CMK (cell line): ENCODE results near the gene AP4S1.
A peak's percentile ranks its signal among the peaks of the same experiment; 100 is the strongest.
"Not testable (repeated sequence)": the region's sequence is repeated elsewhere in the genome, so short reads cannot be mapped to it uniquely, and the experiment has no call there.

ENCODE experiments used
- DNase-seq: peaks from one replicate; pipeline ENCODE4 v3.0.0-alpha.2; 2010; ENCODE audit warnings: low read depth

AP4S1 gene

DNA sequence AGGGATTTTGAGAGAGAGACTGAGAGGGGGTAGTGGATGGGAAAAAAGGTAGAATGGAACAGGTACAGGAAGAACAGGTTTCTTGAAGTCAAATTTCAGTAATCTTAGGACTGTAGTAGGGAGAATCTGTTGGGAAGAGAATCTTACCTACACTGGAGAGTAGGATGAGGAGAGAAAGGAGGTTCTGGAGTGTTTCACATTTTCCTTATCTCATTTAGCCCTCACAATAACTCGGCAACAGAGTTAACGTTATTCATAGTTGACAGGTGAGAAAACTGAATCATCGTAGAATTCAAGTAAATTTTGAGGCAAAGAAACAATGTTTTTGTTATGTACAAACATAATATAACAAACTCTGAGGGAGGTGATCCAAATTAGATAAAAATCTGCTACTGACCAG is 17.9 kb downstream of the AP4S1 start:
- no peak for DNase-seq

DNA sequence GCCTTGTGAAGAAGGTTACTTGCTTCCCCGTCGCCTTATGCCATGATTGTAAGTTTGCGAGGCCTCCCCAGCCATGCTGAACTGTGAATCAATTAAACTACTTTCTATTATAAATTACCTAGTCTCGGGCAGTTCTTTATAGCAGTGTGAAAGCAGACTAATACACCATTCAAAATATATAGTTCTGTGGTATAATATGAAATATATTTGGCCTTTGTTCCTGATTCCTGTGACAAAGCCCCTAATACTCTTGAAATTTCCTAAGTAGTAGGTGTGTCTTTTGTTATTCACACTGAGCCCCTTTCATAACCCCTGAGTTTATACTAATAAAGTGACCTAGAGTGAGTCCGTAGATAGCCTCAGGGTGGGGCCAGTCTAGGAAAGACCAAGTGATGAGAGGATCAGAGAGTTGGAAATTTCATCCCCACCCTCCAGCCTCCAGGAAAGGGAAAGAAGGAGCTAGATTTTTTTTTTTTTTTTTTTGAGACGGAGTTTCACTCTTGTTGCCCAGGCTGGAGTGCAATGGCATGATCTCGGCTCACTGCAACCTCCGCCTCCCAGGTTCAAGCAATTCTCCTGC is 20.1 kb downstream of the AP4S1 start:
- no peak for DNase-seq

DNA sequence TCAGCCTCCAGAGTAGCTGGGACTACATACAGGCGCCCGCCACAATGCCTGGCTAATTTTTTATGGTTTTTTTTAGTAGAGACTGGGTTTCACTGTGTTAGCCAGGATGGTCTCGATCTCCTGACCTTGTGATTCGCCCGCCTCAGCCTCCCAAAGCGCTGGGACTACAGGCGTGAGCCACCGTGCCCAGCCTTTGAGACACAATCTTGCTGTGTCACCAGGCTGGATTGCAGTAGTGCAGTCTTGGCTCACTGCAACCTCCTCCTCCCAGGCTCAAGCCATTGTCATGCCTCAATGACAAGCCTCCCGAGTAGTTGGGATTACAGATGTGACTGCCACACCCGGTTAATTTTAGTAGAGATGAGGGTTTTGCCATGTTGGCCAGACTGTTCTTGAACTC is 22.1 kb downstream of the AP4S1 start:
- no peak for DNase-seq

DNA sequence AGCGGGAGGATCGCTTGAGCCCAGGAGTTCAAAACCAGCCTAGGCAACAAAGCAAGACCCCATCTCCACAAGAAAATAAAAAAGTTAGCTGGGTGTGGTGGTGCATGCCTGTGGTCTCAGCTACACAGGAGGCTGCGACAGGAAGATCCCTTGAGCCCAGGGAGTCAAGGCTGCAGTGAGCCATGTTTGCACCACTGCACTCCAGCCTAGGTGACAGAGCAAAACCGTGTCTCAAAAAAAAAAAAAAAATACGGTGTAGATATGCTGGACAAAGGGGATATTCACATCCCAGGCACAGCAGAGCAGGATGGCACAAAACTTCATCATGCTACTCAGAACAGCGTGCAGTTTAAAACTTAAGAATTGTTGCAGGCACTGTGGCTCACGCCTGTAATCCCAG is 25.6 kb downstream of the AP4S1 start:
- DNase-seq = no peak

DNA sequence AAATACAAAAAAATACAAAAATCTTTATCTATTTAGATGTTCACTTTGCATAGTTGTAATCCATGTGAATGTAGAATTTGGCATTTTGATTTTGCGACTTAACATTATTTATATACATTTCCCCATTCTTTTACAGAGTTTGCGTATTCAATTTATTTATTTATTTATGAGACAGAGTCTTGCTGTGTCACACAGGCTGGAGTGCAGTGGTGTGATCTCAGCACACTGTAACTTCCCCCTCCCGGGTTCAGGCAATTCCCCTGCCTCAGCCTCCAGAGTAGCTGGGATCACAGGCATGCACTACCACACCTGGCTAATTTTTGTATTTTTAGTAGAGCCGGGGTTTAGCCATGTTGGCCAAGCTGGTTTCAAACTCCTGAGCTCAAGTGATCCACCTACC is 26.1 kb downstream of the AP4S1 start:
- no peak for DNase-seq

DNA sequence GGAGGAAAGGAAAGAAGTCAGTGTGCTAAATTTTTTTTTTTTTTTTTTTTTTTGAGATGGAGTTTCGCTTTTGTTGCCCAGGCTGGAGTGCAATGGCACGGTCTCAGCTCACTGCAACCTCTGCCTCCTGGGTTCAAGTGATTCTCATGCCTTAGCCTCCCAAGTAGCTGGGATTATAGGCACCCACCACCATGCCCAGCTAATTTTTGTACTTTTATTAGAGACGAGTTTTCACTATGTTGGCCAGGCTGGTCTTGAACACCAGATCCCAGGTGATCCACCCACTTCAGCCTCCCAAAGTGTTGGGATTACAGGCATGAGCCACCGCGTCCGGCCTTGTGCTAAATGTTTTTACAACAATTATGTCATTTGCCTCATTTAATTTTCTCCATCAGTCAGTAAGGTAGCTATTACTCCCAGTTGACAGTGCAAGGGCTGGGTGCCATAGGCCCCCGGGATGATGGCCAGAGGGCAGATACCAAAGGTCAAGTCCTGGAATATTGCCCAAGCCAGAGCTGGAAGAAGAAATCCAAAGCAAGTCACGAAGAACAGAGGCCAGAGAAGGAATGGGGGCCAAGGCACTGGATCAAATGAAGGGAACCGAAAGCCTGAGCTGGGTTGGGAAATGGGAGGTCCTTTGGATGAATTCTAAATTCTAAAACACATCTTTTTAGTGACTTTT is 27.6 kb downstream of the AP4S1 start:
- not testable (repeated sequence) for DNase-seq

DNA sequence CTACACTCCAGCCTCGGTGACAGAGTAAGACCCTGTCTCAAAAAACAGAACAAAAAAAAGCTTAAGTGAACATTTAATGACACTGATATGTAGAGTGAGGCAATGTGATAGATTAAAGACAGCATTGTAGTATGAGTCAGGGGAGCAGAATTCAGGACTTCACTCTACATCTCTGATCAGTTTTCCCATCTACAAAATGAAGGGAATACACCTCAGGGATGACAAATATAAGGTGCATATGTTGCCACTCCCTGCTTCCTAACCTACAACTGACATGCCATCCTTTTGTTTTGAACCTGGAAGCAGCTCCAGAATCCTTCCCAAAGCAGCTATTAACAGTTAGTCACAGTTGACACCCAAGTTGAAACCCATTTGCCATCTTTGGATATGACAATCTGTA is 31.6 kb downstream of the AP4S1 start:
- DNase-seq = no peak

DNA sequence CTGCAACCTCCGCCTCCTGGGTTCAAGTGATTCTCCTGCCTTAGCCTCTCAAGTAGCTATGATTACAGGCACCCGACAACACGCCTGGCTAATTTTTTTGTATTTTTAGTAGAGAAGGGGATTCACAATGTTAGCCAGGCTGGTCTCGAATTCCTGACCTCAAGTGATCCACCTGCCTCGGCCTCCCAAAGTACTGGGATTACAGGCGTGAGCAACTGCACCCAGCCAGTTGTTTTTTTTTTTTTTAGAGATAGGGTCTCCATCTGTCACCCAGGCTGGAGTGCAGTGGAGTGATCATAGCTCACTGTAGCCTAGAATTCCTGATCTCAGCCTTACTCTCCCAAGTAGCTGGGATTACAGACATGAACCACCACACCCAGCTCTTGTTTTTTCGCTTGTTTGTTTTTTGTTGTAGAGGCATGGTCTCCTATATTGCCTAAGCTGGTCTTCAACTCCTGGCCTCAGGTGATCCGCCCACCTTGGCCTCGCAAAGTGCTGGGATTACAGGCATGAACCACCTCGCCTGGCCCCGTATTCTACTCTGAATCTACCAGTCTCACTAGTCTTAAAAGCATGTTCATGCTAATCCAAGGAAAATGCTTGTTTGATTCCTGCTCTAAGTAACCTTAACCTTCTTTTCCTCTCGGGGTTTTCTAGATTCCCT is 32.4 kb downstream of the AP4S1 start:
- DNase-seq = no peak

DNA sequence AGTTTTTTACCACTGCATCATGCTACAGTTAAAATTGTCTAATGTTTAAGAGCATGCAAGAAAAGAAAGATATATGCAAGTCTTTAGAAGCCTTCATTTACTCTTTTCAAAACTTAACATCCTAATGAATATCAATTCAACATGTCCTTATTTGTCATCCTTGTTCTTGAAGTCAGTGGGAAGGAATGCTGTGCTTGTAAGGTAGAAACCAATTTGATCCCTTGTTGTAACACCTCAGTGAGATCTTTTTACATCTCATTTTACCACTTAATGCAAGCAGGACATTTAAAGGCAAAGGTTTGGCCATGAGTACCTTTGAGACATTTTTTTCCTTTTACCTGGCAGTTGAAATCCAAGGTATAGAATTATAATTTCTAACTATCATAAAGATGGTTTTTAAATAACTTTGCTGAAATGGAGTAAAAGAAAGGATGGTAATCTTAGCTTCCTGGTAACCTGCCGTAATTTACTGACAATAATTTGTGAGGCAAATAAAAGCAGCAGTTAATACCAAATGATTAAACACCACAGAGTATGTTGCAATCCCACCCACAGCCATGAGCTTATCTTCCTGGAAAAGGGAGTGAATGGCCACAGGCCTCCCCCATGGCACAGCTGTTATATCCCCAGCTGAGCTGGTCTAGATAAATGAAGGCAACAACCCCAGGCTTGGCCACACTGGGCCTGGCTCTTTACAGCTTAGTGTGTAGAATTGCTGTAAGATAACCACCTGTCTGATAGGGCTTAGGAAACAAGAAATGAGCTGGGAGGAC is 33.9 kb downstream of the AP4S1 start:
- DNase-seq = peak; percentile 64

DNA sequence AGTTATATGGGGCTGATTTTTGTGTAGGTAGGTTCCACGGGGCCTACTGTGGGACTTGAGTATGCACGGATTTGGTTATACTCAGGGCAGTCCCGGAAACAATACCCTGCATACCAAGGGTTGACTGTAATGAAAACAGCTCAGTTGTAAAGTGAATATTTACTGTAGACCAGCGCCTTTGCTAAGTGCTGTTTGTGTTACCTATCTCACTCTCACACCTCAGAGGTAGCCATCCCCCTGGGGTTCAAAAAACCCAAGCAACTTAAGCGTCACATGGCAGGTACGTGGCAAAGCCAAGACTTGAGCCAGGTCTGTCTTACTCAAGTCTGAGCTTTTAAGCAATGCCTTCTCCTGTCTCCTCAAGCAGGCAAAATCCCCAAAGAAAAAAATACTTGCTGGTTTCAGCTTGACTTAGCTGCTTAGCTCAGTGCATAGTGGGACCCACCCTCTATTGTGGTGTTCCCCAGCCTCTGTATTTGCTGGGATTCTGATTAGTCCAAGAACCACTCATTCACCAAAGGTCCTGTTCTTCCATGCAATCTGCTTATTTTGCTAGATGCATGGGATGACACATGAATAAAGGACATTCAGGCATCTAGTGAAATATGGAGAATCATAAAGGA is 34.9 kb downstream of the AP4S1 start:
- DNase-seq = no peak

DNA sequence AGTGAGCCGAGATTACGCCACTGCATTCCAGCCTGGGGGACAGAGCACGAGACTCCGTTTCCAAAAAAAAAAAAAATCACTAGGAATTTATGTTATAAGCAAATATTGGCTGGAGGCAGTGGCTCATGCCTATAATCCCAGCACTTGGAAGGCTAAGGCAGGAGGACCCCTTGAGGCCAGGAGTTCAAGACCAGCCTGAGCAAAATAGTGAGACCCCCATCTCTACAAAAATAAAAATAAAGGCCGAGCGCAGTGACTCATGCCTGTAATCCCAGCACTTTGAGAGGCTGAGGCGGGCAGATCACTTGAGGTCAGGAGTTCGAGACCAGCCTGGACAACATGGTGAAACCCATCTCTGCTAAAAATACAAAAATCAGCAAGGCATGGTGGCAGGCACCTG is 37.5 kb downstream of the AP4S1 start:
- DNase-seq = not testable (repeated sequence)

DNA sequence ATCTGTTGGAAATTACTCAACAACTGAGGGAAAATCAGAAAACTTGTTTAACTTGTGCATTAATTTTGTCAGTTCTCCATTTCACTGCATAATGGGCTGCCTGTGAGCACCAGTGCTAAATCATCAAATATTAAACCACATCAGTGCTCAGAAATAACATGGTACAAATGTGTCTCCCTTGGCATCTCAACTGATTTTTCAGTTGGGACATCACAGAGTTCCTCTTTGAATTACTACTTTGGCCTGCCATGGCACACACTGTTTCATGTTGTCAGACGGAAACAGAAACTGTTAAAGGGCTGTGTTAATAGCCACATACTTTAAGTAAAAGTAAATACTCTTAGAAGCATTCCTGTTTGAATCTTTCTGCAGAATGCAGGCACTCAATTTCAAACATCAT is 42.8 kb downstream of the AP4S1 start:
- no peak for DNase-seq

DNA sequence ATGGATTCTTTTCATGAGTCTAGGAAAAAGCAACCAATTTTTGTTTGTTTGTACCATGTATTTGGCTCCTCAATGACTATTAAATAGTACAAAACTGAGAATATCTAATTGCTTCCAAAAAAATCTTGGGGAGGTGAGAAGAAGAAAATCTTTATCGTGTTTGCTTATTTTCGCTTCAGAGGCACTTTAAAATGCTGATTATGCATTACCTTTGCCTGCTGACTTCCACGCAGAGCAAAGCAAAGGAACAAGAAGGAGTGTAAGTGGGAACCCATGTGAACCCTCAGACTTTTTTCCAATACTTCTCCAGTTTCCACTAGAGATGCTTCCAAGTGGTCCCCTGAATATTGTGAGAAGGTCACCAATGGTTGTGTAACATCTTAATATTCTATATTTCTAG is 43.9 kb downstream of the AP4S1 start:
- DNase-seq = no peak

DNA sequence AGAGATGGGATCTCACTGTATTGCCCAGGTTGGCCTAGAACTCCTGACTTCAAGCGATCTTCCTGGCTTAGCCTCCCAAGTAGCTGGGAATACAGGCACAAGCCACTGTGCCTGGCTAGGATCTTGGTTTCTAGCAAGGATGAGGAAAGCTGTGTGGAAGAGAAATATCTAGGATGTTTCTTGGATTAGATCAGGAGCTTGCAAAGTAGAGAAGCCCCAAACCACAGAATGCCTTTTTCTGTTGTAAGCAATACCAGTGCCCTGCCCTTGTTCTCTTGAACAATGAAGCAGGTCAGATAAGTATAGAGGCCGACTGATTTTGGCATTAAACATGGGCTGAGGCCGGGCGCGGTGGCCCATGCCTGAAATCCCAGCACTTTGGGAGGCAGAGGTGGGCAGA is 45.0 kb downstream of the AP4S1 start:
- DNase-seq = no peak

DNA sequence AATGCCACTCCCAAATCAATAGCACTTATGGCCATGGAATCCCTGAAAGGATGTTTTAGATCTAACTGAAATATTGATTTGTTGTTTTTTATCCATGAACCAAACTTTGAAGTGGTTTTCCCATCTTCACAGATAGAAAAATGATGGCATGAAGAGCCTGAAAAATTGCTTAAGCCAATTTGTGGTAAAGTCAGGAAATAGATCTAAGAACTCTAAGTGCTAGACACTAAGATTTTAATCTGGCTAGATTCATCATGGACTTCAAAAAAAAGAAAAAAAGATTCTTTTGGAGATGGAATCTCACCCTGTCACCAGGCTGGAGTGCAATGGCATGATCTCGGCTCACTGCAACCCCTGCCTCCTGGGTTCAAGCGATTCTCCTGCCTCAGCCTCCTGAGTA is 45.7 kb downstream of the AP4S1 start:
- no peak for DNase-seq

DNA sequence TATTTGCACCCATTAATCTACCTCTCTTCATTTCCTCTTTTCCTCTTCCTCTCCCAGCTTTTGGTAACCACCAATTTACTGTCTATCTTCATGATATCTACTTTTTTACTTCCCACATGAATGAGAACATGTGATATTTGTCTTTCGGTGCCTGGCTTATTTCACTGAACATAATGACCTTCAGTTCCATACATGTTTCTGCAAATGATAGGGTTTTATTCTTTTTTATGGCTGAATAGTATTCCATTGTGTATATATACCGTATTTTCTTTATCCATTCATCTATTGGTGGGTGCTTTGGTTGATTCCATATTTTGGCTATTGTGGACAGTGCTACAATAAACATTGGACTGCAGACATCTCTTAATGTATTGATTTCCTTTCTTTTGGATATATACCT is 49.7 kb downstream of the AP4S1 start:
- DNase-seq = no peak

DNA sequence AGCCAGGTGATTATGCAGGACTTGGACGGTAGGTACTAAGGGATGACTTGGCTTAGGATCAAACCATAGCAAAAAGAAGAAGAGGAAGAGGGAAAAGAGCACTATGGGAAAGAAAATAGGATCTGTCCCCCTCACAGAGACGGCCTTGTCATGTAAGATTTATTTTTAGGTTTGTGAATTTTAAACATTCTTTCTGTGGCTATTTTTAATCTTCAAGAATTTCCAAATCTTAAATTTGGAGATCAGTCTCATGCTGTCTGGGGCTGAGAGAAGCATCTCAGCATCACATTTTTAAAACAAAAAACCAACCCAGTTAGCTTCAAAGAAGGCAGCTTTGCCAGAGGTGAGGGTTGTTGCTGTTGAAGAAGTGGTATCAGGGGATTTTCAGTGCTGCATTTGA is 53.3 kb downstream of the AP4S1 start:
- no peak for DNase-seq

DNA sequence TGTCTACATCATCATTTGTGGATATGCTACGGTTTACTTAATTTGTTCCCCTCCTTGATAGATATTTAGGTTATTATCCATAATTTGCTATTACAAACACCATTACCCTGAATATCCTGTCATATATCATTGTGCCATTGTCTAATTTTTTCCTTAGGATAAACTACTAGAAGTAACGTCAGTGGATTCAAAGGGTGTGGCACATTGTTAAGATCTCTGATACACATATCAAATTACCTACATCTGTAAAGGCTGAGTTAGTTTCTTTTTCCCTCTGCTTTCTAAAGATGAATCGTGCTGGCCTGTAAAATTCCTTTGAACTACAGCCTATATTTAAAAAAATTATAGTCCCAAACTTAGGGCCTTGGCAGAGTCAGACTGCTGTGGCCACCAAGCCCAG is 54.6 kb downstream of the AP4S1 start:
- no peak for DNase-seq

DNA sequence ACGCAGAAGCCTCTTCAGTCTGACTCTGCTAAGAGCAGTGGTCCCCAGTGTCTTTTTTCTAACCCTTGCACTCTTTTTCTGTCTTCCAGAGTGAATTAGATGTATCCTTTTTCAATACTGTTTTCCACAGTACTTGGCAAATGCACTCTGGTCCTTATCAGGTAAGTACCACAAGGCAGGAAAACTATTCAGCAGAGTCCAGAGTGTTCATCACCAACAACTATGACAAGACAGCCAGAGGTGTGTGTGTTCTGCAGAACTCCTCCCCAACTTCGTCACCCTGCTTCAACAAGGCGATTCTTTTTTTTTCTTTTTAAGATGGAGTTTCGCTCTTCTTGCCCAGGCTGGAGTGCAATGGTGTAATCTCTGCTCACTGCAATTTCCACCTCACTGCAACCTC is 55.0 kb downstream of the AP4S1 start:
- no peak for DNase-seq

DNA sequence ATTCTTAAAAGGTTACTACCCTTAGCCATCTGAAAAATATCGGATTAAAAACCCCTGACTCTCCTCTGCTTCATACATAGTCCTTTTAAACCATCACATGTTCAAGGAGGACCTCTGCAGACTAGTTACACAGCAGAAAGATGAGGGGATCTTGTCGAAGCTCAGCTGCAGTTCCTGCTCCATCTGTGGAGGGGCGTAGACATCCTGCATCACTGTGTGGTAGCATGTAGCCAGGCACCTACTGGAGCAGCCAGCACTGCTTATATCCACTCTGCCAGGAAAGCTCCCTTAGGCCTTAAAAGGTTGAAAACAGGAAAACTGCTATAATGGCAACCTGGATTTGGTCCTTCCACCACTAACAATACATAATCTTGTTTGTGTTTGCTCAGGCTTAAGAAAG is 58.3 kb downstream of the AP4S1 start:
- DNase-seq = no peak

DNA sequence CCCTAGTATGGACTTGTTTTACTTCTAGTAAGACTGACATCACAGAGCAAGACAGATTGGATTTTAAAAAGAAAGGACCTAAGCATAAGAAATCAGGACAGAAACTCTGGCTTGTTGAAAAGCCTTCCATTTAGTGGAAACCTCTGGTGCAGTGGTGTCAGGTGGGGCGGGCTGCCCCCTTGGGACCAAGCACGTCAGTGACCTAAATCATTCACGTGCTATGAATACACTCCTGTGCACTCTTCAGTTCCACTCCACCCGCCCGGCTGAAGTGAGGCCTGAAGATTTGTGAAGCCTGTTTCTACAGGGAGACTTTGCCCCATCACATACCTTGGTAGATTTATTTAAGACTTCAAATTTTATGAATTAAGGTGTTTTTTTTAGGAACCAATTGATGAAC is 58.9 kb downstream of the AP4S1 start:
- no peak for DNase-seq

DNA sequence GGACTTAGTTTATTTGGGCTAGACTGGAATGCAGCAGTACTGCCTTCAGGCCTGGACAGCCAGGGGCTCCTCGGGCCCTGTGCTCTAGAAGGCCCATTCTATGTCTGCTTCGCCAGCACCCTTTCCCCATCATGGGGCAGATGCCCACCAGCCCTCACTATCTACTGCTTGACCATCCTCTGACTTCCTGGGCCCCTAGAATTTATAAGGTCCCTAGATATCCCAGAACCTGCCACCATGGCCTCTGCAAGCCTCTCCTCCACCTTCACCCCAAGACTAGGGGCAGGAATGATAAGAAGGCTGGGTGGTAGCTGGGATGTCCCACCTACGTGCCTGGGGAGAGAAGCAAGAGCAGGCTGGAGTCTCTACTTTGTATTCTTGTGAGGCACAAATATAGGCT is 59.6 kb downstream of the AP4S1 start:
- DNase-seq = no peak

DNA sequence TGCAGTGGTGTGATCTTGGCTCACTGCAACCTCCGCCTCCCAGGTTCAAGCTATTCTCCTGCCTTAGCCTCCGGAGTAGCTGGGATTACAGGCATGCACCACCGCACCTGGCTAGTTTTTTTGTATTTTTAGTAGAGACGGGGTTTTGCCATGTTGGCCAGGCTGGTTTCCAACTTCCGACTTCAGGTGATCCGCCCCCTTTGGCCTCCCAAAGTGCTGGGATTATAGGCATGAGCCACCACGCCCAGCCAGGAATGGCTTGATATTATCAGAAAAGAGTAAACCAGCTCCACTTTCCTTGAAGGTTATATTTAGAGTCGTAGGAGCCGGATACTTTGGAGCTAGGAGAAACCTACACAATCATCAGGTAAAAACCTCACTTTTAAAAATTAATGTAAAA is 61.0 kb downstream of the AP4S1 start:
- DNase-seq = not testable (repeated sequence)
